Astrocyte of the hippocampus (primary cell): ENCODE data around the gene MAP3K3.

ENCODE experiments used
- DNase-seq: peaks from one replicate; pipeline ENCODE4 v3.0.0; 2011; ENCODE audit warnings: low read depth, low spot score

The MAP3K3 gene

GRCh38 chr17:63621684-63622573, at the start of gene MAP3K3:
Gene MAP3K3 (plus strand): TSS chr17:63622417. CDS start chr17:63622760, 343 bp downstream.
- peak; percentile 100 for DNase-seq

- peak; percentile 15 for DNase-seq
Measured at GRCh38 chr17:63573634-63574033, 48.6 kb upstream of the MAP3K3 start.

- DNase-seq, result no peak
Measured at GRCh38 chr17:63578027-63578768, 44.0 kb upstream of the MAP3K3 start.

- DNase-seq, result no peak
Measured at GRCh38 chr17:63578769-63579111, 43.5 kb upstream of the MAP3K3 start.

GRCh38 chr17:63579633-63580032, 42.6 kb upstream of the MAP3K3 start:
- no peak for DNase-seq

- no peak for DNase-seq
Measured at GRCh38 chr17:63587770-63588169, 34.4 kb upstream of the MAP3K3 start.

GRCh38 chr17:63588797-63589196, 33.4 kb upstream of the MAP3K3 start:
- DNase-seq, result no peak

- DNase-seq, result no peak
Measured at GRCh38 chr17:63589646-63590045, 32.6 kb upstream of the MAP3K3 start.

- DNase-seq, result no peak
Measured at GRCh38 chr17:63592797-63593196, 29.4 kb upstream of the MAP3K3 start.

GRCh38 chr17:63595132-63595531, 27.1 kb upstream of the MAP3K3 start:
- DNase-seq, result no peak

GRCh38 chr17:63596856-63597586, 25.2 kb upstream of the MAP3K3 start:
- no peak for DNase-seq

GRCh38 chr17:63598281-63598680, 23.9 kb upstream of the MAP3K3 start:
- no peak for DNase-seq

- peak; percentile 91 for DNase-seq
Measured at GRCh38 chr17:63600569-63601438, 21.4 kb upstream of the MAP3K3 start, which contains the start of gene TACO1. Gene TACO1 (plus strand): TSS chr17:63600895. CDS start chr17:63601084, 189 bp downstream.

GRCh38 chr17:63601439-63602371, 20.5 kb upstream of the MAP3K3 start:
- peak; percentile 34 for DNase-seq

- DNase-seq, result no peak
Measured at GRCh38 chr17:63609816-63610573, 12.2 kb upstream of the MAP3K3 start.

- DNase-seq, result no peak
Measured at GRCh38 chr17:63610854-63611253, 11.4 kb upstream of the MAP3K3 start.

GRCh38 chr17:63611354-63611753, 10.9 kb upstream of the MAP3K3 start:
- no peak for DNase-seq

- DNase-seq, result no peak
Measured at GRCh38 chr17:63613663-63614062, 8.6 kb upstream of the MAP3K3 start.

GRCh38 chr17:63621229-63621683, 961 bp upstream of the MAP3K3 start:
- no peak for DNase-seq
